Neural cell (in vitro differentiated cells): ENCODE data around the gene GRID1. TPM values are rescaled to one million over a fixed set of nuclear protein-coding genes. Genes with fewer than 3 reads are reported as not detected.

Experiments used
- H2AFZ ChIP-seq: fragments of 200-600, 300-800 bp; sonication (generic), shearing (Covaris generic); 2 replicates; pipeline ENCODE4 v1.6.0; 2014; ENCODE audit warnings: low read depth, mild to moderate bottlenecking, antibody characterized with exemption, low read length, moderate library complexity
- H3F3A ChIP-seq: fragments of 200-600 bp; shearing (Covaris generic); 2 replicates; pipeline ENCODE4 v1.6.1; 2016; ENCODE audit warnings: mild to moderate bottlenecking, moderate library complexity, mixed read lengths, antibody characterized with exemption, low read length; ENCODE audit not compliant: insufficient read depth, poor library complexity, severe bottlenecking
- H3K27ac ChIP-seq: fragments of 200-600, 300-800 bp; sonication (generic), shearing (Covaris generic); 2 replicates; pipeline ENCODE4 v1.5.1; 2014; ENCODE audit warnings: mild to moderate bottlenecking, low read length, moderate library complexity
- H3K27me3 ChIP-seq: fragments of 300-800, 200-600 bp; sonication (generic), shearing (Covaris generic); 2 replicates; pipeline ENCODE4 v1.6.0; 2014; ENCODE audit warnings: mild to moderate bottlenecking, low read depth, low read length, moderate library complexity; ENCODE audit not compliant: insufficient read depth
- H3K36me3 ChIP-seq: fragments of 300-800, 200-600 bp; sonication (generic), shearing (Covaris generic); 2 replicates; pipeline ENCODE4 v1.5.1; 2014; ENCODE audit warnings: mild to moderate bottlenecking, antibody characterized with exemption, low read length, moderate library complexity; ENCODE audit not compliant: insufficient read depth
- H3K4me2 ChIP-seq: fragments of 300-800, 200-600 bp; sonication (generic), shearing (Covaris generic); 2 replicates; pipeline ENCODE4 v1.6.0; 2014; ENCODE audit warnings: mild to moderate bottlenecking, low read length
- H3K4me3 ChIP-seq: fragments of 300-800, 200-600 bp; sonication (generic), shearing (Covaris generic); 2 replicates; pipeline ENCODE4 v1.5.1; 2014; ENCODE audit warnings: mild to moderate bottlenecking, low read length, moderate library complexity
- H3K79me2 ChIP-seq: fragments of 200-600 bp; shearing (Covaris generic); replicated peaks from 2 replicates; pipeline ENCODE4 v1.6.0; 2014; ENCODE audit warnings: mild to moderate bottlenecking, low read length, moderate library complexity; ENCODE audit not compliant: insufficient read depth
- H3K9ac ChIP-seq: fragments of 300-800, 200-600 bp; sonication (generic), shearing (Covaris generic); 2 replicates; pipeline ENCODE4 v1.6.1; 2016; ENCODE audit warnings: mild to moderate bottlenecking, low read length, mixed read lengths
- H3K9me2 ChIP-seq: fragments of 200-600 bp; shearing (Covaris generic); 2 replicates; pipeline ENCODE4 v1.6.1; 2016; ENCODE audit warnings: mild to moderate bottlenecking, low read length, mixed read lengths; ENCODE audit not compliant: insufficient read depth
- H3K9me3 ChIP-seq: fragments of 200-600, 300-800 bp; sonication (generic), shearing (Covaris generic); 2 replicates; pipeline ENCODE4 v1.6.1; 2016; ENCODE audit warnings: mild to moderate bottlenecking, mixed run types, low read length, moderate library complexity, mixed read lengths
- H4K20me1 ChIP-seq: fragments of 200-600 bp; shearing (Covaris generic); 2 replicates; pipeline ENCODE4 v1.6.1; 2016; ENCODE audit warnings: mild to moderate bottlenecking, mixed run types; ENCODE audit not compliant: insufficient read depth
- CTCF ChIP-seq: fragments of 450-650 bp; IDR thresholded peaks from 2 replicates; pipeline ENCODE4 v1.5.1; 2014; ENCODE audit warnings: antibody characterized with exemption, mild to moderate bottlenecking, moderate library complexity; ENCODE audit not compliant: poor library complexity, severe bottlenecking
- EP300 ChIP-seq: fragments of 450-650 bp; conservative IDR thresholded peaks from 2 replicates; pipeline ENCODE4 v1.6.1; 2014; ENCODE audit warnings: antibody characterized with exemption, mild to moderate bottlenecking, moderate library complexity; ENCODE audit not compliant: poor library complexity, severe bottlenecking
- EZH2 ChIP-seq: fragments of 200-600, 300-800 bp; shearing (Covaris generic), sonication (generic); IDR thresholded peaks from 2 replicates; pipeline ENCODE4 v1.6.1; 2014; ENCODE audit warnings: antibody characterized with exemption, low read length, borderline replicate concordance, mild to moderate bottlenecking; ENCODE audit not compliant: insufficient read depth, poor library complexity, severe bottlenecking
- MXI1 ChIP-seq: fragments of 450-650 bp; conservative IDR thresholded peaks from 2 replicates; pipeline ENCODE4 v1.6.1; 2014; ENCODE audit warnings: antibody characterized with exemption, mild to moderate bottlenecking; ENCODE audit not compliant: poor library complexity, severe bottlenecking
- POLR2AphosphoS5 ChIP-seq: IDR thresholded peaks from 2 replicates; pipeline ENCODE4 v1.6.1; 2012
- RAD21 ChIP-seq: fragments of 450-650 bp; conservative IDR thresholded peaks from 2 replicates; pipeline ENCODE4 v1.6.1; 2014; ENCODE audit warnings: antibody characterized with exemption, mild to moderate bottlenecking, moderate library complexity
- REST ChIP-seq: IDR thresholded peaks from 2 replicates; pipeline ENCODE4 v1.6.1; 2012; ENCODE audit warnings: borderline replicate concordance
- SMC3 ChIP-seq: fragments of 450-650 bp; conservative IDR thresholded peaks from 2 replicates; pipeline ENCODE4 v1.6.1; 2014; ENCODE audit warnings: antibody characterized with exemption, mild to moderate bottlenecking, moderate library complexity; ENCODE audit not compliant: poor library complexity
- TAF1 ChIP-seq: IDR thresholded peaks from 2 replicates; pipeline ENCODE4 v1.6.1; 2012; ENCODE audit warnings: low read depth
- polyA plus RNA-seq: library from polyadenylated mRNA; depleted of rRNA; stranded (reverse); fragments of >200 nt; gene quantifications from 2 replicates; pipeline ENCODE4 v1.2.3, GENCODE V29; 2014

GRID1 gene
- polyA plus RNA-seq, 1 donor from 2014 or later = 7.3 TPM

- Histone ChIP-seq H3F3A (no peaks in the 10 kb centered on the region), H3K27ac (no peak overlapping the region), H3K27me3 (no peaks in the 10 kb centered on the region), H3K9me3 (no peaks in the 10 kb centered on the region), H3K4me3 (no peak overlapping the region), H3K9ac (no peak overlapping the region), H4K20me1 (no peaks in the 10 kb centered on the region), H3K36me3 (no peaks in the 10 kb centered on the region), H3K4me2 (no peak overlapping the region), H3K79me2 (no peaks in the 10 kb centered on the region), H2AFZ (no peak overlapping the region), H3K9me2 (no peaks in the 10 kb centered on the region)
- no peak for TF ChIP-seq EP300
- TF ChIP-seq MXI1 = no peak
- no peak for TF ChIP-seq CTCF
- no peak for TF ChIP-seq REST
- no peak for TF ChIP-seq SMC3
- TF ChIP-seq RAD21 = no peak
- no peak for TF ChIP-seq POLR2AphosphoS5
- TF ChIP-seq TAF1 = no peak
These were observed 19.6 kb downstream of the GRID1 start for GRCh38 chr10:86346799-86347665.

GRCh38 chr10:86345859-86346798 is 20.5 kb downstream of the GRID1 start:
- H2AFZ ChIP-seq = no peak overlapping the region
- no peak overlapping the region for H3K4me3 ChIP-seq
- H3F3A ChIP-seq = no peaks in the 10 kb centered on the region
- H3K79me2 ChIP-seq = no peaks in the 10 kb centered on the region
- no peaks in the 10 kb centered on the region for H3K36me3 ChIP-seq
- H3K27ac ChIP-seq = no peak overlapping the region
- no peak for TF ChIP-seq EP300
- no peak for TF ChIP-seq MXI1
- no peak for TF ChIP-seq EZH2
- no peak for TF ChIP-seq SMC3
- TF ChIP-seq POLR2AphosphoS5 = no peak
- no peak for TF ChIP-seq REST
- TF ChIP-seq CTCF = no peak
- no peak for TF ChIP-seq TAF1
- no peaks in the 10 kb centered on the region for H3K27me3 ChIP-seq
- no peaks in the 10 kb centered on the region for H4K20me1 ChIP-seq
- H3K9me3 ChIP-seq = no peaks in the 10 kb centered on the region
- no peak overlapping the region for H3K4me2 ChIP-seq
- H3K9ac ChIP-seq = no peak overlapping the region
- H3K9me2 ChIP-seq = no peaks in the 10 kb centered on the region
